ENCODE results near the gene HOXB1. TPM values are rescaled to one million over a fixed set of nuclear protein-coding genes. Genes with fewer than 3 reads are reported as not detected.
A peak's percentile ranks its signal among the peaks of the same experiment; 100 is the strongest.
"Not testable (repeated sequence)": the region's sequence is repeated elsewhere in the genome, so short reads cannot be mapped to it uniquely, and the experiment has no call there.

The HOXB1 gene
- total RNA-seq, 1 donor from 2014 or later = not detected

- H3K4me3 Mint-ChIP-seq = no peak overlapping the region
- H3K27me3 Mint-ChIP-seq = peaks cover 6% of the 10 kb centered on the region
- intact Hi-C loops (cut with micrococcal nuclease) = no loop called here
Measured at GRCh38 chr17:48483471-48484131, 47.2 kb downstream of the HOXB1 start.

GRCh38 chr17:48483004-48483403, 47.8 kb downstream of the HOXB1 start:
- CTCF ChIA-PET = interaction anchor here (0.6 to 1.2 kb wide), 2 partner anchors 10 to 243 kb away, joined by 3 to 4 read pairs; no protein-coding TSS in a partner anchor

More at GRCh38 chr17:48483471-48484131, 47.2 kb downstream of the HOXB1 start:
- Mint-ChIP-seq H3K36me3 (ENCODE audit: low read depth) (no peaks in the 10 kb centered on the region), H3K9me3 (no peaks in the 10 kb centered on the region), H3K27ac (no peak overlapping the region), H3K4me1 (peaks cover 17% of the 10 kb centered on the region)
- DNase-seq (no peak), ATAC-seq (ENCODE audit: low read depth) (peak; percentile 77)
- TF ChIP-seq CTCF (IDR thresholded peaks at IDR 0.05) = no peak
- CTCF ChIA-PET = interaction anchor here (1.2 kb wide), 1 partner anchor 9 kb away, joined by 4 read pairs; no protein-coding TSS in a partner anchor
- POLR2A ChIA-PET = no interaction called here

GRCh38 chr17:48482301-48482700, 48.5 kb downstream of the HOXB1 start:
- H3K27me3 Mint-ChIP-seq; H3K27ac Mint-ChIP-seq; intact Hi-C loops (cut with micrococcal nuclease); DNase-seq; H3K9me3 Mint-ChIP-seq; ATAC-seq (ENCODE audit: low read depth); H3K36me3 Mint-ChIP-seq (ENCODE audit: low read depth); H3K4me3 Mint-ChIP-seq; POLR2A ChIA-PET: not testable (repeated sequence)
- CTCF ChIA-PET = interaction anchor here (1.2 to 1.3 kb wide), 2 partner anchors 10 to 25 kb away, joined by 3 to 4 read pairs; no protein-coding TSS in a partner anchor
- H3K4me1 Mint-ChIP-seq = peaks cover 27% of the 10 kb centered on the region

More at GRCh38 chr17:48483004-48483403, 47.8 kb downstream of the HOXB1 start:
- Mint-ChIP-seq H3K4me1 (peaks cover 23% of the 10 kb centered on the region), H3K36me3 (ENCODE audit: low read depth) (no peaks in the 10 kb centered on the region), H3K4me3 (no peak overlapping the region), H3K27me3 (peaks cover 6% of the 10 kb centered on the region), H3K9me3 (no peaks in the 10 kb centered on the region), H3K27ac (no peak overlapping the region)
- intact Hi-C loops (cut with micrococcal nuclease) = no loop called here
- ATAC-seq (ENCODE audit: low read depth) (no peak), DNase-seq (no peak)
- no peak for TF ChIP-seq CTCF (IDR thresholded peaks at IDR 0.05)
- POLR2A ChIA-PET = no interaction called here

GRCh38 chr17:48479014-48479402, 51.8 kb downstream of the HOXB1 start:
- TF ChIP-seq CTCF (IDR thresholded peaks at IDR 0.05) = no peak
- H3K27ac Mint-ChIP-seq = no peak overlapping the region
- no peaks in the 10 kb centered on the region for H3K9me3 Mint-ChIP-seq
- H3K4me1 Mint-ChIP-seq = peaks cover 23% of the 10 kb centered on the region
- DNase-seq = no peak
- intact Hi-C loops (cut with micrococcal nuclease) = no loop called here
- ChIA-PET CTCF (no interaction called here), POLR2A (no interaction called here)
- ATAC-seq (ENCODE audit: low read depth) = no peak
- no peak overlapping the region for H3K4me3 Mint-ChIP-seq
- no peaks in the 10 kb centered on the region for H3K27me3 Mint-ChIP-seq
- H3K36me3 Mint-ChIP-seq (ENCODE audit: low read depth) = no peaks in the 10 kb centered on the region

Other genes starting within 250 kb of the HOXB1 start
- gene SKAP1, start 100.8 kb downstream of the HOXB1 start, total RNA-seq = 24.3 and 25.3 TPM in 2 replicates
- 2.2 and 2.9 TPM in 2 replicates for gene HOXB2, start 14.1 kb upstream of the HOXB1 start, total RNA-seq
- gene HOXB4, start 47.3 kb upstream of the HOXB1 start, total RNA-seq = 0.88 and 1.4 TPM in 2 replicates
- gene HOXB3, start 59.2 kb upstream of the HOXB1 start, total RNA-seq = 1.4 and 2.6 TPM in 2 replicates
- gene HOXB5, start 62.8 kb upstream of the HOXB1 start, total RNA-seq = not detected in 2 replicates
- not detected in 2 replicates for gene HOXB6, start 74.0 kb upstream of the HOXB1 start, total RNA-seq
- gene HOXB7, start 80.0 kb upstream of the HOXB1 start, total RNA-seq = 0.60 and 0.93 TPM in 2 replicates
- not detected in 2 replicates for gene HOXB8, start 84.3 kb upstream of the HOXB1 start, total RNA-seq
- gene HOXB9, start 95.3 kb upstream of the HOXB1 start, total RNA-seq = 0.13 TPM in 1 of 2 replicates, not detected in the other
- not detected in 2 replicates for gene PRAC1, start 191.5 kb upstream of the HOXB1 start, total RNA-seq
- gene PRAC2, start 192.2 kb upstream of the HOXB1 start, total RNA-seq = not detected in 2 replicates
- not detected in 2 replicates for gene HOXB13, start 197.7 kb upstream of the HOXB1 start, total RNA-seq

All from activated B cell treated with CpG ODN at 0.5 μM for 24 hours (primary cell).